Measurements from ENCODE around the gene THBS1.

THBS1 gene

GRCh38 chr15:39554746-39555387, 26.0 kb upstream of the THBS1 start:
- no peak for DNase-seq
- Histone ChIP-seq H3K4me3 (ENCODE audit: control insufficient read depth in 1 of 7, extremely low read depth in 1 of 7, insufficient read depth in 4 of 7, low read depth in 2 of 7, low read length in 6 of 7) (no peak overlapping the region), H3K4me1 (ENCODE audit: control extremely low read depth in 1 of 4, control insufficient read depth in 4 of 4, insufficient read depth in 4 of 4, low read length in 3 of 4) (peaks cover 0 to 4% (median 0%) of the 10 kb centered on the region in 4 experiments), H3K27ac (ENCODE audit: insufficient read depth in 1 of 2, low read depth in 1 of 2, low read length in 2 of 2, poor library complexity in 1 of 2, severe bottlenecking in 2 of 2) (no peak overlapping the region), H3K9me3 (ENCODE audit: control extremely low read depth in 1 of 5, control insufficient read depth in 4 of 5, insufficient read depth in 2 of 5, low read depth in 1 of 5, low read length in 4 of 5) (no peaks in the 10 kb centered on the region), H3K27me3 (replicated peaks in 2 of 5; ENCODE audit: control insufficient read depth in 4 of 5, insufficient read depth in 5 of 5, low read length in 4 of 5) (no peaks in the 10 kb centered on the region), H3K36me3 (ENCODE audit: control insufficient read depth in 4 of 4, insufficient read depth in 4 of 4, low read length in 3 of 4) (no peaks in the 10 kb centered on the region)
- ChIA-PET POLR2A (no interaction called here), CTCF (no interaction called here)

DNA sequence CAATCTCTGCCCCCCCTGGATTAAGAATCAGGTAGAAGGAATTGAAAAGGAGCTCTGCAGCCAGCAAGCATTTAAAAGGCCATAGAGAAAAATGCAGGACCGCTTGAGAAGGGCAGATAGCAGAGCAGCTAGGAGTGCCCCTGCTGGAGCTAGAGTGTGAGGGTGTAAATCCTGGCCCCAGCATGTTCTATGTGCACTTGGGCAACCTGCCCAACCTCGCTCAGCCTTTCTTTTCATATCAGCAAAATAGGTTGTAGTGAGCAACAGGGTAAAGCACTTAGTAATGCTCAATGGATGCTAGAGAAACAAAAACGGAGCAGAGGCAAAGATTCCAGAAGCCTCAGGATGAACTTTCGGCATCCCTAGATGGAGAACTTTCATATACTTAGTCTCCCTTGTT, 25.0 kb upstream of the THBS1 start:
- no peak for DNase-seq
- H3K27me3 ChIP-seq (replicated peaks in 2 of 5; ENCODE audit: control insufficient read depth in 4 of 5, insufficient read depth in 5 of 5, low read length in 4 of 5) = no peaks in the 10 kb centered on the region
- no peak overlapping the region for H3K27ac ChIP-seq (ENCODE audit: insufficient read depth in 1 of 2, low read depth in 1 of 2, low read length in 2 of 2, poor library complexity in 1 of 2, severe bottlenecking in 2 of 2)
- 100% methylated on average over 3 of the region's 4 CpGs for WGBS (ENCODE audit: insufficient coverage)
- no peak overlapping the region for H3K4me3 ChIP-seq (ENCODE audit: control insufficient read depth in 1 of 7, extremely low read depth in 1 of 7, insufficient read depth in 4 of 7, low read depth in 2 of 7, low read length in 6 of 7)
- H3K9me3 ChIP-seq (ENCODE audit: control extremely low read depth in 1 of 5, control insufficient read depth in 4 of 5, insufficient read depth in 2 of 5, low read depth in 1 of 5, low read length in 4 of 5) = no peaks in the 10 kb centered on the region
- ChIA-PET CTCF (no interaction called here), POLR2A (no interaction called here)
- H3K4me1 ChIP-seq (ENCODE audit: control extremely low read depth in 1 of 4, control insufficient read depth in 4 of 4, insufficient read depth in 4 of 4, low read length in 3 of 4) = peaks cover 0 to 4% (median 0%) of the 10 kb centered on the region in 4 experiments
- H3K36me3 ChIP-seq (ENCODE audit: control insufficient read depth in 4 of 4, insufficient read depth in 4 of 4, low read length in 3 of 4) = no peaks in the 10 kb centered on the region

GRCh38 chr15:39556461-39556860, 24.4 kb upstream of the THBS1 start:
- Histone ChIP-seq H3K4me3 (ENCODE audit: control insufficient read depth in 1 of 7, extremely low read depth in 1 of 7, insufficient read depth in 4 of 7, low read depth in 2 of 7, low read length in 6 of 7) (no peak overlapping the region), H3K27ac (ENCODE audit: insufficient read depth in 1 of 2, low read depth in 1 of 2, low read length in 2 of 2, poor library complexity in 1 of 2, severe bottlenecking in 2 of 2) (no peak overlapping the region), H3K27me3 (replicated peaks in 2 of 5; ENCODE audit: control insufficient read depth in 4 of 5, insufficient read depth in 5 of 5, low read length in 4 of 5) (no peaks in the 10 kb centered on the region), H3K4me1 (ENCODE audit: control extremely low read depth in 1 of 4, control insufficient read depth in 4 of 4, insufficient read depth in 4 of 4, low read length in 3 of 4) (peaks cover 0 to 4% (median 0%) of the 10 kb centered on the region in 4 experiments), H3K9me3 (ENCODE audit: control extremely low read depth in 1 of 5, control insufficient read depth in 4 of 5, insufficient read depth in 2 of 5, low read depth in 1 of 5, low read length in 4 of 5) (no peaks in the 10 kb centered on the region), H3K36me3 (ENCODE audit: control insufficient read depth in 4 of 4, insufficient read depth in 4 of 4, low read length in 3 of 4) (no peaks in the 10 kb centered on the region)
- WGBS (ENCODE audit: insufficient coverage) = 98% methylated on average over 7 of the region's 7 CpGs
- ChIA-PET CTCF (no interaction called here), POLR2A (no interaction called here)
- DNase-seq = no peak

- Histone ChIP-seq H3K4me3 (ENCODE audit: control insufficient read depth in 1 of 7, extremely low read depth in 1 of 7, insufficient read depth in 4 of 7, low read depth in 2 of 7, low read length in 6 of 7) (no peak overlapping the region), H3K9me3 (ENCODE audit: control extremely low read depth in 1 of 5, control insufficient read depth in 4 of 5, insufficient read depth in 2 of 5, low read depth in 1 of 5, low read length in 4 of 5) (no peaks in the 10 kb centered on the region), H3K4me1 (ENCODE audit: control extremely low read depth in 1 of 4, control insufficient read depth in 4 of 4, insufficient read depth in 4 of 4, low read length in 3 of 4) (no peaks in the 10 kb centered on the region), H3K27me3 (replicated peaks in 2 of 5; ENCODE audit: control insufficient read depth in 4 of 5, insufficient read depth in 5 of 5, low read length in 4 of 5) (no peaks in the 10 kb centered on the region), H3K27ac (ENCODE audit: insufficient read depth in 1 of 2, low read depth in 1 of 2, low read length in 2 of 2, poor library complexity in 1 of 2, severe bottlenecking in 2 of 2) (no peak overlapping the region), H3K36me3 (ENCODE audit: control insufficient read depth in 4 of 4, insufficient read depth in 4 of 4, low read length in 3 of 4) (no peaks in the 10 kb centered on the region)
- WGBS (ENCODE audit: insufficient coverage) = 85% methylated on average over 3 of the region's 3 CpGs
- no peak for DNase-seq
- CTCF ChIA-PET = no interaction called here
- POLR2A ChIA-PET = no interaction called here
These were observed 22.5 kb upstream of the THBS1 start for GRCh38 chr15:39558421-39558820.

- POLR2A ChIA-PET = no interaction called here
- H3K9me3 ChIP-seq (ENCODE audit: control extremely low read depth in 1 of 5, control insufficient read depth in 4 of 5, insufficient read depth in 2 of 5, low read depth in 1 of 5, low read length in 4 of 5) = no peaks in the 10 kb centered on the region
- H3K4me1 ChIP-seq (ENCODE audit: control extremely low read depth in 1 of 4, control insufficient read depth in 4 of 4, insufficient read depth in 4 of 4, low read length in 3 of 4) = no peaks in the 10 kb centered on the region
- H3K36me3 ChIP-seq (ENCODE audit: control insufficient read depth in 4 of 4, insufficient read depth in 4 of 4, low read length in 3 of 4) = no peaks in the 10 kb centered on the region
- 80% methylated on average over 1 of the region's 4 CpGs for WGBS (ENCODE audit: insufficient coverage)
- CTCF ChIA-PET = no interaction called here
- no peaks in the 10 kb centered on the region for H3K27me3 ChIP-seq (replicated peaks in 2 of 5; ENCODE audit: control insufficient read depth in 4 of 5, insufficient read depth in 5 of 5, low read length in 4 of 5)
- no peak for DNase-seq
- no peak overlapping the region for H3K4me3 ChIP-seq (ENCODE audit: control insufficient read depth in 1 of 7, extremely low read depth in 1 of 7, insufficient read depth in 4 of 7, low read depth in 2 of 7, low read length in 6 of 7)
- no peak overlapping the region for H3K27ac ChIP-seq (ENCODE audit: insufficient read depth in 1 of 2, low read depth in 1 of 2, low read length in 2 of 2, poor library complexity in 1 of 2, severe bottlenecking in 2 of 2)
These were observed 15.8 kb upstream of the THBS1 start for GRCh38 chr15:39564972-39565665.

DNA sequence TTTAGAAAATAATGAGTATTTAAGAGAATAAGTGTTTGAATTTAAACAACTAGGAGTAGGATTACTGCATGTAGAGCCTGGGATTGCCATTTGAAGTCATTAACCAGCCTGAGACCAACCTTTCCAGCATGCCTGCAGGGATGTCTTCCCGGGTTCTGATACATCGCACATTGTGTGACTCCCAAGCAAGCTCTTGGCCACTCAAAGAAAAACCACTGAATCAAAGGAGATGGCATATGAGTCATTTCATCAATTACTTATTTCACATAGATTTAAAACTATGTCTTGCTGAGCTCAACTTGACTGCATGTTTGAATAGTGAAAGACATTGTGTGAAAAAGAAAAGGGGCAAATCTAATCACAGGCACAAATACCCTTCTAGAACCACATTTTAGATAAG, 15.0 kb upstream of the THBS1 start:
- ChIA-PET POLR2A (no interaction called here), CTCF (no interaction called here)
- no peak for DNase-seq
- WGBS (ENCODE audit: insufficient coverage) = 100% methylated on average over 2 of the region's 2 CpGs
- Histone ChIP-seq H3K9me3 (ENCODE audit: control extremely low read depth in 1 of 5, control insufficient read depth in 4 of 5, insufficient read depth in 2 of 5, low read depth in 1 of 5, low read length in 4 of 5) (no peaks in the 10 kb centered on the region), H3K4me3 (ENCODE audit: control insufficient read depth in 1 of 7, extremely low read depth in 1 of 7, insufficient read depth in 4 of 7, low read depth in 2 of 7, low read length in 6 of 7) (no peak overlapping the region), H3K27me3 (replicated peaks in 2 of 5; ENCODE audit: control insufficient read depth in 4 of 5, insufficient read depth in 5 of 5, low read length in 4 of 5) (no peaks in the 10 kb centered on the region), H3K4me1 (ENCODE audit: control extremely low read depth in 1 of 4, control insufficient read depth in 4 of 4, insufficient read depth in 4 of 4, low read length in 3 of 4) (no peaks in the 10 kb centered on the region), H3K27ac (ENCODE audit: insufficient read depth in 1 of 2, low read depth in 1 of 2, low read length in 2 of 2, poor library complexity in 1 of 2, severe bottlenecking in 2 of 2) (no peak overlapping the region), H3K36me3 (ENCODE audit: control insufficient read depth in 4 of 4, insufficient read depth in 4 of 4, low read length in 3 of 4) (no peaks in the 10 kb centered on the region)

- POLR2A ChIA-PET = no interaction called here
- WGBS (ENCODE audit: insufficient coverage) = 90% methylated on average over 1 of the region's 2 CpGs
These were observed 7.6 kb upstream of the THBS1 start for GRCh38 chr15:39573287-39573686.

More at GRCh38 chr15:39573287-39573686, 7.6 kb upstream of the THBS1 start:
- DNase-seq = no peak
- no peaks in the 10 kb centered on the region for H3K27me3 ChIP-seq (replicated peaks in 2 of 5; ENCODE audit: control insufficient read depth in 4 of 5, insufficient read depth in 5 of 5, low read length in 4 of 5)
- no peak overlapping the region for H3K27ac ChIP-seq (ENCODE audit: insufficient read depth in 1 of 2, low read depth in 1 of 2, low read length in 2 of 2, poor library complexity in 1 of 2, severe bottlenecking in 2 of 2)
- H3K4me3 ChIP-seq (ENCODE audit: control insufficient read depth in 1 of 7, extremely low read depth in 1 of 7, insufficient read depth in 4 of 7, low read depth in 2 of 7, low read length in 6 of 7) = no peak overlapping the region
- H3K36me3 ChIP-seq (ENCODE audit: control insufficient read depth in 4 of 4, insufficient read depth in 4 of 4, low read length in 3 of 4) = no peaks in the 10 kb centered on the region
- H3K9me3 ChIP-seq (ENCODE audit: control extremely low read depth in 1 of 5, control insufficient read depth in 4 of 5, insufficient read depth in 2 of 5, low read depth in 1 of 5, low read length in 4 of 5) = no peaks in the 10 kb centered on the region
- H3K4me1 ChIP-seq (ENCODE audit: control extremely low read depth in 1 of 4, control insufficient read depth in 4 of 4, insufficient read depth in 4 of 4, low read length in 3 of 4) = no peaks in the 10 kb centered on the region
- CTCF ChIA-PET = interaction anchor here (1.8 kb wide), 1 partner anchor 260 kb away, joined by 6 read pairs; no protein-coding TSS in a partner anchor
